COR-L47 (cell line): ENCODE measurements around the gene ATP2B2.
"Not testable (repeated sequence)": the region's sequence is repeated elsewhere in the genome, so short reads cannot be mapped to it uniquely, and the experiment has no call there.

Experiments
- DNase-seq: peaks from one replicate; lab custom pipeline; 2025; lab: John Stamatoyannopoulos, UW

ATP2B2 gene

DNA sequence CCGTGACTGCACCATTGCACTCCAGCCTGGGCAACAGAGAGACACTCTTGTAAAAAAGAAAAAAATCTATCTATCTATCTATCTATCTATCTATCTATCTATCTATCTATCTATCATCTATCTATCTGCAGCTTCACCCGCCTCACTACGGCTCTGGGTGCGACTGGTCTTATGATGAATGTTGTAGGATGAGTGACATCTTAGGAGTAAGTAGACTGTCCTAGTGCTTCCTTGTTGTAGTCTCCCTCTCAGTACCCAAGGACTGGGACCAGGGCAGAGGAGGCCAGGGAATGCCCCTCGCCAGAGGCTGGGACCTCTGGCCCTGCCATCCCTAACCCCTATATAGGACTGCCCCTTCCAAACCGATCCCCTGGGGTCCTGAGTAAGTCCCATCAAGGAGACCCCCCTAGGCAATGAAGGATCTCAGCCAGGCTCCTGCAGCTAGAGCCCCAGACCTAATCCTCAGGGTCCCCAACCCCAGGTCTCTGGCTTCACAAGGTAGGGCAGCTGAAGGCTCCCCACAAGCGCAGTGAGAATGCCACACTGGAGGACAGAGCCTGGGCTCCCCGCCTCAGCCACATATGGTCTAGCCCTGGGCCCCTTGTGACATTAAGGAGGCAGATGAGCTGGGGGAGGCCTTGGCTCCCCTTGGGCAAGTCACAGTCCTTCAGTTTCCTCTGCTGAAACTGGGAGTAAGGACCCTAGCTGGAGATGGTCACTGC, 183.6 kb downstream of the ATP2B2 start:
- DNase-seq: no peak

DNA sequence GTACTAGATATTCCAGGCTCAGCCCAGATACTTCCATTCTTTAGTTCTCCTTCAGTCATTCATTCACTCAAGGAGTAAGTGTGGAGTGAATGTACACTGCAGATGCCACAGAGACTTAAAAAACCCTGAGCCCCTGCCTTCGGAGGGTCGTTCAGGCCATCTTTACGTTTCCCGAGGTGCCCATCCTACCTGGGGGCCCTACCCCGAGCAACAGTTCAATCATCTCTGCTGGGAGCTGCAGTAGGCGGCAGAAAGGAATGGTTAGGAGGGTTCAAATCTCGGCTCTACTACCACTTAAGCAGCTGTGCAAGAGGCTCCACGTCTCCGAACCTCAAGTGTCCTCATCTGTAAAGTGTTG, 185.1 kb downstream of the ATP2B2 start:
- no peak for DNase-seq

DNA sequence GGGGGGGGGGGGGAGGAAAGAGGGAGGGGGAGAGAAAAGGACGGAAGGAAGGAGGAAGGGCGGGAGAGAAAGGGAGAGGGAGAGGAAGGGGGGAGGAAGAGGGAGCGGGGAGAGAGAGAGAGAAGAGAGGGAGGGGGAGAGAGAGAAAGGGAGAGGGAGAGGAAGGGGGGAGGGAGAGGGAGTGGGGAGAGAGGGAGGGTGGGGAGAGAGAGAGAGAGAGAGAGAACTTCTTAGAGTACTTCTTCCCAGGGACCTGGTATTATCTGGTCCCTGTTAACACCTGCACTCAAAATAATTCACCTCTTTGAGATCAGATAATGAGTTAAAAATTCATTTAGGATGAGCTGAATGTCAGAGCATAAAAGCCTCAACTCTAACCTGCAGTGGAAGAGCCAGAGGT, 185.6 kb downstream of the ATP2B2 start:
- DNase-seq: no peak

DNA sequence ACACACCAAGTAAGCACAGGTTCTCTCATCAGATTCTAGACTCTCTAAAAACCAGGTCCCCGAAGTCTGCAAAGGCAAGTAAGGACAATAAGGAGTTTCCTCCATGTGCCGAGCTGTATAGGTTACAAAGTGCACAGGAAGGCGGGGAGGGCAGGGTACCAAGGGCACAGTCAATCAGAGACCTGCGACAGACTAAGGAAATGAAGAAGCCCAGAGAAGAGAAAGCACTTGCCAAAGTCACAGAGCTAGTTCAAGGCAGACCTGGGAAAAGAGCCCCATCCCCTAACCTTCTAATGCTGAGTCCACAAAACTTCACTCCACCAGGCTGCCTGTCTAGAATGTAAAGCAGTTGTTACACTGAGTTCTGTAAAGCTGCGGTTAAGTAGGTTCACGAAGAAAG, 186.1 kb downstream of the ATP2B2 start:
- DNase-seq: no peak

DNA sequence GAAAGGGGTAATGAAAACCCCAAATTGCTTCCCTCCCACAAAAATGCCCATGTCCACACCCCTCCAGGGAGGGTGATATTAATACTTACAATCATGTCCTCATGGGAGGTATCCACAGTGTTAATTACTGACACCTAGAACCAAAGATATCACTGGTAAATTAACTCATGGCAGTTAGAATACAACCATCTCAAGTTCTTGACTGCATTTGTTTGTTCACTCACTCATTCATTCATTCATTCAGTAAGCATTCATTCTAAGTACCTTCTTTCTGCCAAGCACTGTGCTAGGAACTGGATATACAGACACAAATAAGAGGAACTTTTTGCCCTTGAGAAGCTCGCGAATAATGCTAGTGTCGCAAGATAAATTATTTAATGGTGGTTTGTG, 187.4 kb downstream of the ATP2B2 start:
- DNase-seq: no peak

DNA sequence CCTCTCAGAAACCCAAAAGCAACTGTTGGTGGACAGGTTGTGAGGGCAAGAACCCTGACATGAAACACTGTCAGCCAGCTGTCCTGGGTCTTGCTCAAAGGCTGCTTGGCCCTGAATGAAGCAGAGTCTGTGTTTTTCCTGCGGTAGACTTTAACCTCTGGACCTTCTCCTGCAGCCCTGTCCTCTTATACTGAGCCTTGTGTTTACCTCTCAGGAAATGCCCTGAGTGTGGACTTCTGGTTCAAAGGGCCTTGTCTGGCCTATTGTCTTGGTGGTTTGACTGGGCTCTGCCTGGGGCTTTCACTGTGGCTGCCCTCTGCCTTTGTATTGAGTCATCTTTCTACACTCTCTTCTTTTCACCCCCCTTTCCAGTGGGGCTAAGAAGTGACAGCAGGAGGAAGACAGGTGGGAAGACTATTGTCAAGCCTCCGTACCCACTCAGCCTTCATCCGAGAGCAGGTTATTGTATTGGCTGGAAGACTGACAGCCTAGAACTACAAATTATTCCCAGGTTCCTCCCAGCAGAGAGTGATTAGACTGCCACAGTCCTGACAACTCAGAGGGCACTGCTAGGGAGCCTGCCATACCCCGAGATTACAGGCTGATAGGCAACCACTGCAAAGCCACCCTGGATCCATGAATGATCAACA, 187.9 kb downstream of the ATP2B2 start:
- no peak for DNase-seq

DNA sequence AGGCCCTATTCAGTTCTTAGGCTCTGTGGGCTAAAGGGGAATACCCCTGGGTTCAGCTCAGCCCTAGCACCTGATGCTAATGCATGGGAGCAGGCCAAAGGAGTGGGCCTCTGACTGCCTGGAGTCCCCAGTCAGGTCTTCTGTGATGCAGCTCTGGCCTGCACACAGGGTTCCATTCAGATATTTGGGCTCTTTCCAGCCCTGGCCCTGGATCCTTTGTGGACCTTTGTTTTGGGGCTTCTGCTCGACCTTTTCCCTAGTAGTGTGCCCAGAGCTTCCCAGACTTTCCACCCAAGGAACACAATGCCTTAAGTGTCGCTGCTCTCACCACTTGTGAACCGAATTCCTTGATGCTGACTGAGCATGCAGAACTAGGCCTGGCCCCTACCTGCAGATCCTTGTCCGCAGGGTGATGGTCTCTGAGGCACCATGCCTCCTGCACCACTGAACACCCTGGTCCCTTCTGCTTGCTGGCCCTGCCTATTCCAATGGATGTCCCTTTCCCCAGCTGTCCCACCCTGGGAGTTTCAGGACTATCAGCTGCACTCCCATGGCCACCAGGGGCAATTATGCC, 189.5 kb downstream of the ATP2B2 start:
- no peak for DNase-seq

DNA sequence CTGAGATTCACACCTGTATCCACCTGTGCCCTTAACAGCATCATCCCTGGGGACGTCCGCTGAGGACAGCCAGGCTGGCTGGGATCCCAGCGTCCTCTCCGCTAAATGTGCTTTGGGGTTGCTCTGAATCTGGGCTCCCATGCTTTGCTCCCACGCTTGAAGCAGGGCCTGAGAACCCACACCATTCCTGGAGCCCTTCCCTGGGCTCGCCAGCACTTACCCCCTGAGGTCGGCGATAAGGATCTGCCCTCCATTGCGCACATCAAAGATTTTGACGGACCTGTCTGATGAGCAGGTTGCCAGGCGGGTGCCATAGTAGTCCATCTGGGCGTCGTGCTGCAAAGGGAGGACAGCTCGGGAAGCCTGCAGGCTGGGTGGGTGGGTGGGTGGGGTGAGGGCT, 190.3 kb downstream of the ATP2B2 start:
- no peak for DNase-seq

DNA sequence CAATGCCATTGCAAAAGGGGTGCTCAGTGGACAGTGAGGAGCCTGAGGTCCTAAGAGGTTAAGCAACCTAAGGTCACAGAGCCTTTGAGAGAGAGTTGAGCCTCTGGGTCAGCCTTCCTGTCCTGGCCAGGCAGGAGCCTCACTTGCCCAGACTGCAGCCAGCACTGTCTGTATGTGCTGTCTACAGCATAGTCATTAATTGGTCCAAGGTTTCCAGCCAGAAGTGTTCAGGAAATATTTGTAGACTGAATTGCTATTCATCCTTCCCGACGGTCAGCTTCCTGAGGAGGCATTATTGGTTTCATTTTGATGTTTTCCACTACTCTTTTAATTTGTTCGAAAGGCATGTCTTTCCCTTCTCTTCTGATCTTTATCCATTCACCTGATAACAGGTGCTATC, 192.5 kb downstream of the ATP2B2 start:
- no peak for DNase-seq

DNA sequence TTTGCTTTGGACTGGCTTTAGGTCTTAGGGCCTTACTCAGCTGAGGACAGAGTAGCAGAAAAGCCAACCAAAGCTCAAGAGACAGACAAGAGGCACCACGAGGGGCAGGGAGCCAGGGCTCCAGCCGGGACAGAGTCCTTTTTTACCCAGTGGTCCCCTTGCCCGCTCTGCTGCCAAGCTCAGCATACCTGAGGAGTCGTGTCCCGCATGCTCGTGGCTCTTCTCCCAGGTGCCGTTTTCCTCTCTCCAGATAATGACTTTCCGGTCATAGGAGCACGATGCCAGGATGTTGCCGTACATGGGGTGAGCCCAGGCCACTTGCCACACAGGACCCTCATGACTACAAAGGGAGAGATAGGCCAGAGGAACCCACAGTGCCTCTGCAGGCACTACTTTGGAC, 193.0 kb downstream of the ATP2B2 start:
- no peak for DNase-seq

DNA sequence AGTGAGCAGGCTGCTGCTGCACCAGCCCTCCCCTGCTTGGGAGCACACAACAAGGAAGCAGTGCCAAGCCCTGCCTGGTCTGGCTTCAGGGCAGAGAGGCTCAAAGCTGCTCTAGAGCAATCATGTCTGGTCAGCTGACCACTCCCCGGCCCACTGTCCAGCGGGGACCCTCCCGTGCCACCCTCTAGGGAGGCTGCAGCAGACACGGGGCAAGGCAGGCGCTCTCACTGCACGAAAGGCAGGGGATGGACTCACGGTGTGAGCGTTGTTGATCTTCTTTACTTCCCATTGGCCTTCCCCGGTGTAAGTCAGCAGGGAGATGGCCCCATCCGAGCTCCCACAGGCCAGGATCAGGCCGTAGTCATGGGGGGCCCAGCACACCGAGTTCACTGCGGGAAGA, 193.7 kb downstream of the ATP2B2 start:
- DNase-seq: no peak

DNA sequence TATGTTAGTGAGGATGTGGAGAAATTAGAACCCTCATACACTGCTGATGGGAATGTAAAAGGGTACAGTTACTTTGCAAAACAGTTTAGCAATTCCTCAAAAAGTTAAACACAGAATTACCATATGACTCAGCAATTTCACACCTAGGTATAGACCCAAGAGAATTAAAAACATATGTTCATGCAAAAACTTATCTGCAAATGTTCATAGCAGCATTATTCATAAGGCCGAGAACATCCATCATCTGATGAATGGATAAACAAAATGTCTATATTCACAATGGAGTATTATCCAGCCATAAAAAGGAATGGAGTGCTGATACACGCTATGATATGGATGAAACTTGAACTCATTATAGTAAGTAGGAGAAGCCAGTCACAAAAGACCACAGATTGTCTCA, 194.8 kb downstream of the ATP2B2 start:
- DNase-seq: no peak

DNA sequence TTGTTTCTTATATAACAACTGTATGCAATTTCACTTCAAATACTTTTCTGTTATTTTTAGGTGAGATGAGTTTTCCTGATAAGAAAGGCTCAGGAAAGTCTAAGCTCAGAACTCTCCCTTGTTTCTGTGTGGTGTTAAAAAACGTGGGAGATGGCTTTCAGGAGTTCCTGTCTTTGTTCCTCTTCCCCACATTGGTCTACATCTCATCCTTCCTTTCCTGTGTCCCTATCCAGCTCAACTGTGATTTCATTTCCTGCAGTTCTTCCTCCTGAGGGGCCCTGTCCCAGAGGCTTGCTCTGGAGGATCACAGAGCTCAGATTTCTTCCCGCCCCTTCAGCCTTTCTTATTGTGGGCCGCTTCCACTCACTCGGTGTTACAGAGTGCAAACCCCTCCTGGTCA, 195.7 kb downstream of the ATP2B2 start:
- DNase-seq: no peak

DNA sequence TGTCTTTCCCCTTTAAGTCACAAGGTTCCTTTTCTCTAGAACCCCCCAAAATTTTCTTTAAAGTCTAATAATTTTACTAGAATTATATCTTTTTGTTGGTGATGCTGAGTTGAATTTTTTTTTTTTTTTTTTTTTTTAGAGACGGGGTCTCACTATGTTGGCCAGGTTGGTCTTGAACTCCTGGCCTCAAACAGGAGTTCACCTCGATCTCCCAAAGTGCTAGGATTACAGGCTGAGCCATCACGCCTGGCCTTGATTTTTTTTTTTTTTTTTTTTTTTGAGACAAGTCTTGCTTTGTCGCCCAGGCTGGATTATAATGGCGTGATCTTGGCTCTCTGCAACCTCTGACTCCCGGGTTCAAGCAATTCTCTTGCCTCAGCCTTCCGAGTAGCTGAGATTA, 196.7 kb downstream of the ATP2B2 start:
- no peak for DNase-seq

DNA sequence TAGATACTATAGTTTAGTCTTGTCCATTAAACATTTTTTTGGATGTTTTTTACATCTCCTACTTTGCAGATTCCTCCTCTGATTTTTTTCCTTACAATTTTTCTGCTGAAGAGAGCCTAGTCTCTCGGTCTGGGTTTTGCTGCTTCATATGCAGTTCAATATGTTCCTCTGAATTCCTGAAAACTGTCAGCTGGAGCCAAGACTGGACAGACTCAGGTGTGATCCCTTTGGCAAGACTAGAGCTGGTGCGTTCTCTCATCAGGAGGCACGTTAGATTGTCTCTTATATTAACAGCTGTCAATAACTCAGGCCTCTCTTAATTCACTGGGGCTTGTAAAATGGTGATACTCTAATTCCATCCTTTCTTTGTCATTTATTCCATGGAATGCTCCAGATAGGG, 199.2 kb downstream of the ATP2B2 start:
- DNase-seq: no peak

DNA sequence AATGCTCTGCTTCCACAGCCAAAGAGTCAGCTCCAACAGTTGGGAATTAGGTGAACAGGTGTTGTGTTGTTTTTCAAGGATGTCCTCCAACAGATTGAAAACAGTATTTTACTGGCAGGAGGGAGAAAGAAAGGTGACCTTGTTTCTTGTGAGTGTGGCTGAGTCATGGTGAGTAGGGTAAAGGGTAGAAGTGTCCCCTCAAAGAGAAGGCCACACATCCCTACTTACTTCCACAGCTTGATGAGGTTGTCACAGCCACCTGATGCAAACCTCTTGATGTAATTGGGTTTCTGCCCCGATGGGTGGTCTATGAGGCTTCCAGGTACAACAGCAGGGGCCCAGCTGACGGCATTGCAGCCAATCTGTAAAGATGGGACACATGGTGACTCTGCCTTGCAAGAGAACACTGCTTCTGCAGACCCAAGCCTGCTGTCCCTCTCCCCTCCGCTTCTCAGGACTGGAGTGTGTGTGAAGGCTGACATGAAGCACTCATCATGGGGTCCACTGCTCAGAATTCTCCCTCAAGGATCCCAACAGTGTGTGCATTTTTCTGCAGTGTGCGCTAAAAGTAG, 200.0 kb downstream of the ATP2B2 start:
- DNase-seq: no peak

DNA sequence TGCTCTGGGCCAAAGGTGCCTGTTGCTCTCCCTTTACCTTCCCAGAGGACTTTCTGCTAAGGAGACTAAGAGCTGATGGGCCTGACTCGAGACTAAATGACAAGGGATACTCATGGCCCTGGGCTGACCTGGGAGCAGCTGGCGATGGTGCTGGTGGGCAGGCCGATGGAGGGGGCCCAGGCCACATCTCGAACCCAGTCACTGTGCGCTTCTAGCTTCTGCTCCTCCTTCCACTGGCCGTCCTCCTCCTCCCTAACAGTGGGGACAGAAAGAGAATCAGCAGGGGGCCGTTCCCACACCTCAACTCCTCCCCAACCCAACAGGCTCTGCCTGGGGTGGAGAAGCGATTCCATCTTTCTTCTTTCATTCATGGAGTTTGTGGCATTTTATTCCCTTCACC, 200.5 kb downstream of the ATP2B2 start:
- DNase-seq: no peak

DNA sequence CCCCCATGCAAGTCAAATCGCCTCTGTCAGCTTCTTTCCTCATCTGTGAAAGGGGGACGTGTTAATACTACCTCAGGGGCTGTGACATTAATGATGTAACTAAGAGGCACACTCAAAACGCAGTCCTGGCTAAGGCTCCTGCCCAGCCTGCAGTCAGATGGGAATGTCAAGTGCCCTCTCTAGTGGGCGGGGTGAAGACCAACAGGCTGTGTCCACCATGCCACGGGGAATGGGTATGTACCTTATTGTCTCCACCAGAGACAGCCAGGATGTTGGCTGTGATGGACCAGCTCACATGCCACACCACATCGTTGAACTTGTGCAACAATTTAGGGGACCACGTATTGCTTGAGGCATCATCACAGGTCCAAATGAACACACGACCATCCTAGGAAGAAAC, 201.6 kb downstream of the ATP2B2 start:
- DNase-seq: no peak

DNA sequence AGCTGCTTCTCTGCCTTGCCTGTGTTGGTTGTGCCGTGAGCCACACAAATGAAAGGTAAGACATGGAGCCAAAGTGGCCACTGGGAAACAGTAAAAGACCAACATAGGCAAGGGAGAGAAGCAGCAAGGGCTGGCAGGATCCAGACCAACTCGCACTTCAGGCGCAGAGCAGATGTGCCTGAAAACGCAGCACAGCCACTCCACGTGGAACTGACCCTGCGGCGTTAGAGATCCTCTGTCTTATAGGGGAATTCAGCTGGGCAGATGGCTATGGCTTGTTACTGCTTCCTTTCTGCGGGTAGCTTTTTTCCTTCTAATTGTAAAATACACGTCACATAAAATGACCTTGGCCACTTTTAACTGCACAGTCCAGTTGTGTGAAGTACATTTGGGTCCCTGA, 202.3 kb downstream of the ATP2B2 start:
- no peak for DNase-seq

DNA sequence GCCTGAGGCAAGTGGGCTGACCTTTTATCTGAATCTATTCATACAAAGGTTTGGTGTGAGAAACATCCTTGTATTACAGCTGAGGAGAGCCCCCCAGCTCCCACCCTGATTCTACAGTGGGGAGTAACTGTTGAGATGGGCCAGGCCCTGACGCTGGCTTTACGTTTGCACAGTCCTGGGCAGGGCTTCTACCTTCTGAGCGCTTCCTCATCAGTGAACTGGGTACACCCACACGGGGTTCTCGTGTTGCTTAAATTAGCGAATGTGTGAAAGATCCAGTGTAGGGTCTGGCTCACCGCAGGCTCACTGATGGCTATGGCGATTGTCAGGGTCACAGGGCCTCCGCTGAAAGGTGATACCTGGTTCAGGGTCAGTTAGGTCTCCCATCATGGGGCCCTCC, 205.3 kb downstream of the ATP2B2 start:
- DNase-seq: no peak

DNA sequence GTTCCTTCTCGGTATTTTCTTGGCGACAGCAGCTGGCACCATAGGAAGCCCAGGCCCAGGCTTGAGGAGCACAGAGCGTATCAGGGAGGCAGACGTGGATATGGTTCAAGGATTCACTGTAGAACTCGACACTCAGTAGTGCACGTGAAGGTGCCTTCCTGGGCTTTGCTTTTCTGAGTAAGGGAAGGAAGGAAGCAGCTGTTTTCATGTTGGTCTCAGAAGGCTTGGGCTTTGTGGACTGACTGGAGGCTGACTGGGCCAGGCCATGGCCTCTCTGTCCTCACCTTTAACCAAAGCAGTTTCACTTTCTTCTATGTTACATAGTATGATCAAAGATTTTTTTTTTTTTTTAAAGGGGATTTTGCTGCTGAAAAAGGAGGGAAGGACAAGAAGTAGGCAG, 205.7 kb downstream of the ATP2B2 start:
- no peak for DNase-seq

DNA sequence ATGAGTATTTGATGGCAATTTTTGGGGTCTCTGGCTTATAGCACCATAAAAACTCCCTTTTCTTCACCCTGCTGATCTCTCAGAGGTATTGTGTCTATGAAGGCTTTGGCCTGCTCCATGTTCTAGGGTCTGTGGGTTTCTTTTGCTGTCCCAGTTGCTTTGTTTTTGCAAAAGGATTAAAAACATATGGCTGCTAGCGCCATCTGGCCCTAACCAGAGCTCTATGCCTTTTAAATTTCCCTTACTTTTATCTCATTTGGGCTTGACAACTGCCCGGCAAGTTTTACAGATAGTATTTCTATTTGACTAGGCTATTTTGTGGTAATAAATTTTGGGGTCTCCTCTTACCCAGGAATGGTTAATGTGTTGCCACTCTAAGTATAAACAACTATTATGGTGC, 206.2 kb downstream of the ATP2B2 start:
- DNase-seq: no peak

DNA sequence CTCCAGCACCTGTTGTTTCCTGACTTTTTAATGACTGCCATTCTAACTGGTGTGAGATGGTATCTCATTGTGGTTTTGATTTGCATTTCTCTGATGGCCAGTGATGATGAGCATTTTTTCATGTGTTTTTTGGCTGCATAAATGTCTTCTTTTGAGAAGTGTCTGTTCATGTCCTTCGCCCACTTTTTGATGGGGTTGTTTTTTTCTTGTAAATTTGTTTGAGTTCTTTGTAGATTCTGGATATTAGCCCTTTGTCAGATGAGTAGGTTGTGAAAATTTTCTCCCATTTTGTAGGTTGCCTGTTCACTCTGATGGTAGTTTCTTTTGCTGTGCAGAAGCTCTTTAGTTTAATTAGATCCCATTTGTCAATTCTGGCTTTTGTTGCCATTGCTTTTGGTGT, 207.3 kb downstream of the ATP2B2 start:
- not testable (repeated sequence) for DNase-seq
